GM18508 (cell line): ENCODE results near the gene CRISPLD2.
"Not testable (repeated sequence)": the region's sequence is repeated elsewhere in the genome, so short reads cannot be mapped to it uniquely, and the experiment has no call there.

ENCODE experiments used
- ATAC-seq: cut with Tn5 transposase; IDR thresholded peaks from one replicate; pipeline ENCODE4 v1.9.1; 2021; ENCODE audit warnings: moderate number of reproducible peaks; ENCODE audit not compliant: insufficient read depth, unreplicated experiment

Gene CRISPLD2

DNA sequence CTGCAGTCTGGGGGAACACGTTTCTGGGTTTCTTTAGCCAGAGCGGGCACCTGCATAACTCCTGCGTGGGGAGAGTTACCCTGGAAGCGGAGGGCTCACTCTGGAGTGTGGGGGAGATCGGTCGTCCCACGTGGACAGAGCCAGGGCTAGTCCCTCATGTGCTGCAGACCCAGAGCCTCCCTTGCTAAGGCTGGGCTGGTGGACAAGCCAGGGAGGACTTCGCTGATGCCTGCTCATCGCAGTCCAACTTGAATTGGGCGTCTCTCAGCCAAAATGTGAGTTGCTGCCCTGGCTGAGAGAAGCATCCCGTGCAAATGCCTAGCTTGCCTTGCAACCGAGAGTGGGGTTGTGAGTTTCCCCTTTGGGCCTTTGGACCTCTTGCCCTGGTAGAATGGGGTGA lies 986 bp downstream of the CRISPLD2 start:
- no peak for ATAC-seq

DNA sequence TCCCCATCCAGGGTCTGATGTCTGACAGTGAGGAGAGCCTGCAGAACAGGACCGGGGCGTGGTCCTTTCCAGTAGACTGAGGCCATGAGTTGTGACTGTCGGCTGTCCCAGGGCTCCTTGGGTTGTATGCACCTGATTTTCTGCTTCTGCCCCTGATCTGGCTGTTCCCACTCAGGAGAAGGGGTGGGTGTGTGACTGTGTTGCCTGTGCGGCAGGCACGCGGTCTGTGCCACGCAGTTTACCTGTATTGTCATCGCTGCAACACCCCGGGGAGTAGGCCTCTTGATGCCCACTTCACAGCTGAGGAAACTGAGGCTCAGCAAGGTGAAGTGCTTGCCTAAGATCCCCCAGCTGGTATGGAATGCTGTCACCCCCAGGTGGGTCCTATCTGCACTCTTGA lies 1.4 kb downstream of the CRISPLD2 start:
- no peak for ATAC-seq

DNA sequence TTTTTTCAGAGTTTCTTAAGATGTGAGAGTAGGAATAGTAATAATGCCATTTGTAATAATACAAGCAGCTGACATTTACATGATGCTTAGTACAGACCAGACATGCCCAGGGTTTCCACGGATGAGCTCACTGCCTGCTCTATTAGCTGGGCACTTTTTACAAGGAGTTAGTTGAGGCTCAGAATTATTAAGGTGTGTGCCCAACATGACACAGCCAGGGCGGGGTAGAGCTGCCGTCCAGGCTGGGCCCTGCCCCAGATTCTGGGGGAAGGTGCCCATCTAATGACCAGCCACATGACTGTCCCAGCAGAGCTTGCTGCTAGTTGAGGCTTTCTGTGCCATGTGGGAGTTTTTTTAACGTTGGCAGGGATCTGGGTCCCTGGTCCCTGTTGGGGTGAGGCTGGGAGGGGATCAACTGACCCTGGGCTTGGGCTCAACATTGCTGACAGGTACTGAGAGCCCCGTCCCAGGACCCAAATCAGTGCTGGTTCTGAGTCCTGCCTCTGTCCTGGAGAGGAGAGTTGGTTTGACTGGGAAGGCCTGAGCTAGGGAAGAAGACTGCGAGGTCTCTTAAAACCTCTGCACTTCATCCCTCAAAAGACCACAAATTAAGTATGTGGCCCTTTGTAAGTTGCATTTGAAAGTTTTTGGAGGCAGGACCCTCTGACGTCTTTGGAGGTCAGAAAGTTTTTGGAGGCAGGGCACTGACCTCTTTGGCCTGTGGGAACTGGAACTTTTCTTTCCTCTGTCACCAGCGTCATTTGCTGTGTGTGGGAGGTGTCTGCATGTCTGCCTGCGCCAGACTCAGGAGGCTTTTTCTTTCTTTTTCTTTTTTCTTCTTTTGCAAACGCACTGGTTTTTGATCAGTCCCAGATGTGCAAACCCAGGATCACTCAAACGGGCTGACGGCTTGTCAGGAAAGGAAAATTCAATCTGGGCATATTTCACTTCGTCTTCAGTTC lies 2.2 kb downstream of the CRISPLD2 start:
- no peak for ATAC-seq

DNA sequence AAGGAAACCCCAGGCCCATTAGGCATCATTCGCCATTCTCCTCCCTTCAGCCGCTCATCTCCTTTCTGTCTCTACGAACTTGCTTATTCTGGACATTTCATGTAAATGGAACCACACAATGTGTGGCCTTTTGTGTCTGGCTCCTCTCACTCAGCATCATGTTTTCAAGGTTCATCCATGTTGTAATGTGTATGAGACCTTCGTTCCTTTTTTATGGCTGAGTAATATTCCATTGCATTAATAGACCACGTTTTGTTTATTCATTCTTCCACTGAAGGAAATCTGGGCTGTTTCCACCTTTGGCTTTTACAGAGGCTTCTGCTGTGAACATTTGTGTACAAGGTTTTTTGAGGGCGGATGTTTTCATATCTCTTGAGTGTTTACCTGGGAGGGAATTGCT lies 3.2 kb downstream of the CRISPLD2 start:
- ATAC-seq: no peak

DNA sequence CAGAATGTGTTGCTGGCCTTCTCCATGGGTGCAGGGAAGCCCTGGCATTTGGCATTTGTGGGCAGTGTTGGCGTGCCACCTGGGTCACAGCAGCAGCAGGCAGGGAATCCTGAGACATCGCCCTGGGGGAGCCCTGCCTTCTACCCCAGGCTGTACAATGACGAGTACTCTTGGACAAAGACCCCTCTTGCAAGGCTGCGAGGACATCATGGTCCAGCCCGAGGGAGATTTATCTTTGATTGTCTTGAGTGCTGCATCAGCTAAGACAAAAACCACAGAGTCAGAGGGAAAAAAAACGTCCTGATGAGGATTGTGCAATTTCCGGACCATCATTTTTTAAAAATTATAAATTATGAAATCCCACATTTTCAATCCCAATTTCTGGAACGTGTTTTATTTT lies 3.7 kb downstream of the CRISPLD2 start:
- ATAC-seq: no peak

DNA sequence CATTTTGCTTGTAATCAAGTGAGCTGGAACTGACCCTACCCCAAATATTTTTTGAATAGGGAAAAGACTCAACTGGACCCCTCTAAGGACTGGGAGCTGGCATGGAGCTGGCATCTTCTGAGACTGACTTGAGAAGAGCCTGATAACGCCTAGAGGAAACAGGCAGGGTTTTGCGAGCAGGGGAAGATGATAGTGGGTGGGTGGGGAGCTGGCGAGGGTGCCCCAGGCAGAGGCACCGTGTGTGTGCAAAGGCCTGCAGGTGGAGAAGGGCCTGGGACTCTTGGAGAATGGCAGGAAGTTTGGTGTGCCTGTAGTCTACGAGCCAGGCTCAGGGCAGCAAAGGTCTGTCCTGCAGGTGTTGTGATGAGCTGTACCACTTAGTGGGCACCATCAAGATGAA lies 4.1 kb downstream of the CRISPLD2 start:
- ATAC-seq: no peak

DNA sequence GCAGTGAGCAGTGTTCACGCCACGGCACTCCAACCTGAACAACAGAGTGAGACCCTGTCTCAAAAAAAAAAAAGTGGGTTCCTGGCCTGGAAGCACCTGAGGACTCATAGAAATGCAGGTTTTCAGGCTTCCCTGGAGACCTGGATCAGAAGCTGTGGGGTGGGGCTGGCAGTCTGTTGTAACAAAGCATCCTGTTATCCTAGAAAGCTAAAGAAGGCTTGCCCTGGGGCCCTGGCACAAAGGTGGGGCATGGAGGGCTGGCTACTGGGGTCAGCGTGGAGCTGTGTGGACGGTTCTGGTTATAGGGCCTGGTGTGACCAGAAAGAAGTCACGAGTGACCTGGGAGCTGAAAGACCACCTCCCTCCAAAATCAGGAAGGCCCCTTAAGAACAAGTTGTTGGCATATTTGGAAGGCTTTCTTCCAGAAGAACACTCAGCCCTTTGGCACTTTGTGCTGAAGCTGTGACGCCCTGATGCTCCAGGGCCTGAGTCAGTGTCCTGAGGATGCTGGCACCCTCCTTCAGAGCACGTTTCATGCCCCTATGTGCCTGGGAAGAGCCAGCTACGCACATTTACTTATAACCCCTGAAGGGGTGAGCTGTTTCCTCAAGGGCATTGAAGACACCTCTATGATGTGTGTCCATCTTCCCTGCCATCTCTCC lies 6.2 kb downstream of the CRISPLD2 start:
- ATAC-seq: no peak

DNA sequence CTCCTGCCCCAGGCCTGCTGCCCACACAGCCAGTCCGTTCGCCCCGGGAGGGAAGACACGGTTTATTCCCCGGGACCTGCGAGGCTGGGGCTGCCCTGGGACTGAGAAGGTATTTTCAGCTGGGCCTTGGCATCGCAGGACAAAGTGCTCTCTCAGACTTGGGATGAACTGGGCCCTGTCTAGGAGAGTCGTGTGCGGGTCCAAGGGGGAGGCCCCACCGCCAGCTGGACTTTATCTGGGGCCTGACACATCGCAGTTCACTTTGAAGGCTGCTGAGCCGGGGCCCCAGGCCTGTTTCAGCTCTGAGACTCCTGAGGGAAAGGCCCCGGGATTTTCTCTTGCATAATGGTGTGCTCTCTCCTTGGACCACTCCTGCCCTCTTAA lies 6.8 kb downstream of the CRISPLD2 start:
- ATAC-seq: no peak

DNA sequence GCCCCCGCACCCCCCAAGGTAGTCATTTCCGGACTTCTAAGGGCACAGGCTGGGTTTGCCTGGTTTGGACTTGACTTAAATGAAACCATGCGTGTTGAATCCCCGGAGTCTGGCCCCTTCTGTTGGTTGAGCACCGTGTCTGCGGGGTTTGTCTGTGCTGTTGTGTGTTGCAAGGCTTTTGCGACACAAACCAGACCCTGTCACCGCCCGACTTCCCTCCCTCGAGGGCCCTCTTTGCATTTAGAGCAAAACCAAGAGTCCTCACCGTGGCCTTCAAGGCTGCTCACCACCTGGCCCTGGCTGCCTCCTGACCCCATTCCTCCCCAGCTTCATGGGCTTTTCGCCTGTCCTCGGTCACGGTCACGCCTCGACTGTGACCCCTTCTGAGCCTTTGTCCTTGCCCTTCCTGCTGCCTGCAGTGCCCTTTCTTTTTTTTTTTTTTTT lies 7.4 kb downstream of the CRISPLD2 start:
- no peak for ATAC-seq

DNA sequence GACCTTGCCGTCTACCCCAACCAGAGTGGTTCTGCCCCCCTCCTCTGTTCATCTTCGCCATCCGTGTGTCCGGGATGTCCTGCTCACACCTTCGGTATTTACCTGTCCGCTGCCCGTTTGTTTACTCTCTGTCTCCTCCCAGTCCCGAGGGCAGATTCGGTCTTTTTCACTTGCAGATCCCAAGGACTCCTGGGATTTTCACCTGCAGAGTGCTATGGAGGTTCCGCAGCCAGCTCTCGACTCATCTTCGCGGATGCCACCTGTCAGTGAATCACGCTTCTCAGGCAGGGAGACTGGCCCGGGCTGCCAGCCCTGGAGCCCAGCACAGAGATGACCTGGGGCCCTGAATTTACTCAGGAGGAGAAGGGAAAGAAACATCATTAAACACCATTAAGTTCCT lies 8.1 kb downstream of the CRISPLD2 start:
- no peak for ATAC-seq

DNA sequence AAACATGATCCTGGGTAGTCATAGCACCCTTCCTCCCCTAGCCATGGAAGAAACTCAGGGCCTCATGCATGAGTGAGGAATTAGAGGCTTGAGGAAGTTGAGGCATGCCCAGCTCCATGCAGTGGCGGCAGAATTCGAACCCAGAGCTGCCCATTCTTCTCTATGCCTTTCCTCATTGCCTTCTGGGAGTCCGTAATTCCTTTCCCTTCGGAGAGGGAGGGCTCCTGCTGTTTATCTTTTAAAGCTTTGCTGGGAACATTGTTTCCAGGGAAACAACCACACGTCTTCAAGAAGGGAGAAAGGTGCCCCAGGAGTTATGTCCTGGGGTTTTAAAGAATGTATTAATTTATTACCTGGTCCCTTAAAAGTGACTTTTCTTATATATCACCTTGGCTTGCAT lies 8.5 kb downstream of the CRISPLD2 start:
- ATAC-seq: no peak

DNA sequence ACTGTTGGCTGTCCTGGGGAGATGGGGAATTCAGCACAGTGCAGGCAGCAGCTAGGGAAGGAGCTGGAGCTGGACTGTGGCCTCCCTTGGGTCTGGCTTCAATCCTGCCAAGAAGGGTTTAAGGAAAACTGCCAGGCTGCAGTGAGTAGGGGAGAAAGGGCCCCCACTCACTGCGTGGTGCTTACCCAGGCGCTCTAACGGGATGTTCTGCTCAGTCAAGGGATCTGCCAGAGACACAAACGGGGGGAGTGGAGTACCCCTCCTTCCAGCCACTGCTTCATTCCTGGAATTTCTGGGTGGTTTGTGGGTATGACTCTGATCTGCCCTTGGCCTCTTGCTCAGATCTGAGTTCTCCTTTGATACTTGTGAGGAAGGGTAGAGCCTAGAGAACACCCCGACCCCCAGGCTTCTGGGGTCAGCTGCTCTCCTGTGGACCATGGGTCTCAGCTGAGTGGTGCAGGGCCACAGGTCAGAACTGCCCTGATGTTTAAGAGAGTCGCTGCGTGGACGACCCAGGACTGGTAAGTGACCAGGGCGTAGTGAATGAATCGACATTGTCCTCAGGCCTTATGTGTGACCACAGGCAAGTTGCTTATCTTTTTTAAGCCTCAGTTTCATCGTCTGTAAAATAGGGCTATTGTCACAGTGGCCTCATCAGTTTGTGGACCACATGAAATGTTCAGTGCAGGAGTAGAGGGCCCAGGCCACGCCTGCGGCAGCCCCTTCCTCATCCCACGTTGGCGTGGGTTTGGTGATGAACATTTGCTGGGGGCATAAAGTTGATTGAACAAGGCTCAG lies 9.6 kb downstream of the CRISPLD2 start:
- no peak for ATAC-seq

DNA sequence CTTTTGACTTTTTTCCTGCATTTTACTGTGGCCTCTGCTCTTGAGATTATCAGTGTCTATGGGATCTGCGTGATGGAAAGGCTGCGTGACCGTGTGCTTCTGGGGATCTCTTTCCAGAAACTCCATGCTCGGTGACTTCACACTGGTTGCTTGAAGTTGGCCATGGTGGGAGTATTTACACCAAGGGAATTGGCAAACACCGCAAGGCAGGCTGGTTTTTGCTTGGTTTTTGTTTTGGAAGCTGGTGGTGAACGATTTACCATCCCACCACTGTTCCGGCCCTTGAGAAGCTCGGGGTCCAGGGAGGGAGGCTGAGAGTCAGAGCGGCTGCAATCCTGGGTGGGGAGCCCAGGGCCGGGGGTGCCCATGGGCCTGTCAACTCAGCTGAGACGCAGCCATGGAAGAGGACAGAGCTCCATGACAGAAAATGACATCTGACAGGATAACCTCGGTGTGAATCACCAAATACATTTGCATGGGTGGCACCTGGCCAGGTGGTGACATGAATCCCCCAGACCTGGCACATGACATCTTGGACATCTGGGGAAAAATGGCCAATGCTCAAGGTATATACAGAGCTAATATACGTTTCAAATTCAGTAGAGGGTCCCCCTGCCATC lies 11.1 kb downstream of the CRISPLD2 start:
- ATAC-seq: no peak

DNA sequence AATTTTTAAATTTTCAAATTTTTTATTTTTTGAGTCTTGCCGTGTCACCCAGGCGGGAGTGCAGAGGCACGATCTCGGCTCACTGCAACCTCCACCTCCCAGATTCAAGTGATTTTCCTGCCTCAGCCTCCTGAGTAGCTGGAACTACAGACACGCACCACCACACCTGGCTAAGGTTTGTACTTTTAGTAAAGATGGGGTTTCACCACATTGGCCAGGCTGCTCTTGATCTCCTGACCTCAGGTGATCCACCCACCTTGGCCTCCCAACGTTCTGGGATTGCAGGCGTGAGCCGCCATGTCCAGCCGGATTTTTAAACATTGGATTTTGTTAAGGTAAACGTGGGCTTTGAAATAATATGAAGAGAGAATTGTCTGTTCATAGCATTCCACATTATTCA lies 11.9 kb downstream of the CRISPLD2 start:
- ATAC-seq: not testable (repeated sequence)

DNA sequence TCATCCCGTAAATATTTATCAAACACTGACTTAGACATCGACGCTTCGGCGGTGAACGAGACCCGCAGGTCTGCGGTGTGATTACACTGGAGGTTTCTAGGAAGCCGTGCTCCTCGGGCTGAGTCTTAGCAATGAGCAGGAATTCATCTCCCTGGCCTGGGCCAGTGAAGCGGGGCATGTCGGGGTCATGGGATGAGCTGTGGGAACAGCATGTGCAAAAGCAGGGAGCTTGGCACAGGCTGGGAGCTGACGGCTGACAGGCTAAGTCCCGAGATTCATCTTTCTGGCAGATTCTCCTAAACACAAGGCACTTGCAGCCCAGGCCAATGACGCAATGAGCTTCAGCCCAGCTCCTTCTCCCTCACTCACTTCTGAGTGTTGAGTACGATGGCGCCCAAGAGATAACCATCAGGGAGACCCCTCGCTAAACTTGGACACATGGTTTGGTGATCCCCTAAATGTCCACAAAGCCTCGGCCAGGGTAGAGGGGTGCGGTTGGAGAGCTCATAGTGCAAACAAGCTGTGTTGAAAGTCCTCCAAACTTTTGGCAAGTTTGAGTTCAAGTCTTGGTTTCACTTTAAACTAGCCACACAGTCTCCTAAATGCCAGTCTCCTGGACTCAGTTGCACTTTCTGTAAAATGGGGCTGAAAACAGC lies 12.8 kb downstream of the CRISPLD2 start:
- ATAC-seq: no peak

DNA sequence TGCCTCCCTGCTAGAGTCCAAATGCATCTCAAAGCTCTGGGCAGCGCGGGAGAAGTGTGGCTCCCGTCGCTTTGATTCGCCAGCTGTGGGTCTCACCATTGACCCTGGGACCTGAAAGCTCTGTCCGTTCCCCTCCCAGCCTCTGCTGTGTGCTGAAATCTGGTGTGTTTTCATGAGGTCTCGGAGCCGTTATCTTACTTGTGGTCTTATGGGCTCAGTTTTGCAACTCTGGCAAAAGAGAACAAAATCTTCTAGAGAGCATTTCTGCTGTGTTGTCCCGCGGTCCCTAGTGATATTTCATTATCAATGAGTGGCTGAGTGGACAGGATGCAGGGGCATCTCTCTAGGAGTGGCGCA lies 13.3 kb downstream of the CRISPLD2 start:
- ATAC-seq: no peak

DNA sequence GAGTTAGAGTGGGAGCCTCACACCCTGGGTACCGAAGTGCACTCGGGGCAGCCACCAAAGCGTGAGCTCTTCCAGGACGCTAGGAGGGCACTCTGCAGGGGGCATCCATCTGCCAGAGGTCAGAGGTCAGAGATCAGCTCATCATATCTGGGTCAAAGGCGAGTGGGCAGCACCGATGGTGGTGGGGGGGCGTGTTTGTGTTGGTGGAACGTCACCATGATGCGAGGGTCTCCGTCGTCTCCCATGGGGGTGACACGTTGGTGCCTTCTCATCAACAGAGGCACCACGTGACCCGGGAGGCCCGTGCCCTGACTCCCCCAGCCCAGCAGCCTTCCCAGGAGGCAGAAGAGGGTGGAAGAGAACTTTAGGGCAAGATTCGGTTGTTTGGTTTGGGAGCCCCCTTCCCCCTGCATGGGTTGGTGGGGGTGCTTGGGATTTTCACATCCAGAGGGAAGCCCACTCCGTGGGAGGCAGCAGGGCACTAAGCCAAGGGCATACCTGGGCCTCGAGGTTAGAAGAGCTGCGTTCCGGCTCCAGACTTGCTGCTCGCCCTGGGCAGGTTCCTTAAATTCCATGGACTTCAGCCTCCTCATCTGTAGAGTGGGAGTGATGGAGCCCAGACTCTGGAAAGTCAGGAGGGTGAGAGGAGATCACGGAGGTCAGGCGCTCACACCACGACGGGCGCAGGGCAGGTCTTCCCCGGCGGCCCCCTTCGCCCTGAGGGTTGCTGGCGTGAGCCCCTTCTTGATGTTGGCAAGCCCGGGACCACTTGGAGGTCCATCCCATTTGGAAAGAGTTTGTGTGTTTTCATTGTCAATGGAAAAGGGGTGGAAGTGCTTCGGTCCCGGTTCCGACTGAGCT lies 14.0 kb downstream of the CRISPLD2 start:
- no peak for ATAC-seq

DNA sequence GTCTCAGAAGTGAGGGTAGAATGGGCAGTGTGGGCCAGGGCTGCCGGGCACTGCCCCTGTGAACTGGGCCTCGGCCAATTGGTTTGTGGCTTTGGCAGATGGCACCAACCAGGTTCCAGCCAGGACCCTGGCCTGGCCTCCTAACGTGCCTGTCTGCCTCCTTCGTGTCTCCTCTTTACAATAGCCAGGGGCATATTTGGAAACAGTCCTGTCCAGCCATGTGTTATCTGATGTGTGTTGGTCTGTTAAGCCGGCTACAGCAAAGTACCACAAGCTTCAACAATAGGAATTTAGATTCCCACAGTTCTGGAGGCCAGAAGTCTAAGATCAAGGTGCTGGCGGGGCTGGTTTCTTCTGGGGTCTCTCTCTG lies 14.6 kb downstream of the CRISPLD2 start:
- ATAC-seq: no peak

DNA sequence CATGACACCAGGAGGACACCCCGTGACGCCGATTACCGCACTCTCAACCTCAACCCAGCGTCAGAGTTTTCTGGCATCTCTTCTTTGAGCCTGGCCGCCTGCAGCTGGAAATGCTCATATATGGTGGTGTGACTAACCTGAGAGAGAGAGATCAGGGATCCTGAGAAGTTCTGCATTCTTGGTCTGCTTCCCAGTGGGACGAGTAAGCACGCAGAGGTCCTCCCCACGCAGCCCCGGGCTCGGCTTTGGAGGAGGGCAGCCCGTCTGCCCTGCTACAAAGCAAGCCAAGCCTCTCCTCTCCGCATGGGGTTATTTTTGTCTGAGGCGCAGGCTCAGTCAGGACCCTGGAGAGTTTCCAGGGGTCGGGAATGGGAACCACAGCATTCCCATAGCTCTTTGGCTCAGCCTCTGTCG lies 16.5 kb downstream of the CRISPLD2 start:
- ATAC-seq: no peak
